HCT116 (cell line): ENCODE data around the gene BMP5. TPM values are rescaled to one million over a fixed set of nuclear protein-coding genes. Genes with fewer than 3 reads are reported as not detected.

Source experiments
- ATAC-seq: fragments of 200-7000 bp; cut with Tn5 transposase; 2 replicates; pipeline ENCODE4 v1.9.1; 2020; ENCODE audit warnings: mild to moderate bottlenecking, moderate library complexity
- BruUV-seq: library from RNA; stranded (reverse); fragments of 400-500 nt; replicated peaks from 2 replicates; lab custom pipeline; 2021; lab: Mats Ljungman, UMichigan
- CTCF ChIA-PET: fragments of 300-600 bp; sonication (Branson Sonifier 250); formaldehyde crosslinking; loops from one replicate; lab custom pipeline; 2021; ENCODE audit warnings: antibody characterized with exemption; lab: Charles Lee
- POLR2A ChIA-PET: fragments of 300-600, 350-600 bp; sonication (Branson Sonifier 250); formaldehyde crosslinking; loops from one replicate; lab custom pipeline; 2021; ENCODE audit warnings: antibody characterized with exemption; lab: Charles Lee
- RAD21 ChIA-PET, 2 experiments: fragments of 300-600 bp; sonication (Branson Sonifier 250); formaldehyde crosslinking; loops; one replicate each; lab custom pipeline; 2023; ENCODE audit warnings: low total read pairs in 2 of 2; ENCODE audit not compliant: uncharacterized antibody in 2 of 2, unreplicated experiment in 2 of 2, low non-redundant PET in 1 of 2; lab: Charles Lee
- DNase-seq: peaks from one replicate; pipeline ENCODE4 v3.0.0-alpha.2; 2010; ENCODE audit warnings: low read depth, low spot score
- H2AFZ ChIP-seq: fragments of 200-600 bp; shearing (Covaris generic), sonication (generic); 2 replicates; pipeline ENCODE4 v1.6.1; 2017; ENCODE audit warnings: low read depth, mixed run types, mixed read lengths, antibody characterized with exemption, low read length; ENCODE audit not compliant: poor library complexity, severe bottlenecking
- H3K27ac ChIP-seq: 2 replicates; pipeline ENCODE4 v1.5.1; 2012; ENCODE audit warnings: low read depth, low read length
- H3K27me3 ChIP-seq: fragments of 200-600 bp; sonication (generic); 2 replicates; pipeline ENCODE4 v1.6.1; 2016; ENCODE audit warnings: mixed run types, low read length, mixed read lengths; ENCODE audit not compliant: insufficient read depth
- H3K36me3 ChIP-seq, 2 experiments: fragments of 200-500 bp in 1 of 2; fragments of 200-600 bp in 1 of 2; sonication (Bioruptor generic) in 1 of 2; sonication (generic) in 1 of 2; 2 replicates each; pipeline versions ENCODE4 v1.5.1 to v1.6.1; 2014 to 2016; ENCODE audit warnings: low read length in 2 of 2, inconsistent platforms in 1 of 2, mixed read lengths in 1 of 2, mixed run types in 1 of 2; ENCODE audit not compliant: insufficient read depth in 2 of 2, control insufficient read depth in 1 of 2
- H3K4me1 ChIP-seq, 2 experiments: fragments of 200-600 bp in 1 of 2; sonication (generic) in 1 of 2; 2 replicates each; pipeline versions ENCODE4 v1.5.1 to v1.6.1; 2012 to 2017; ENCODE audit warnings: low read length in 2 of 2, inconsistent platforms in 1 of 2, mild to moderate bottlenecking in 1 of 2, mixed read lengths in 1 of 2, mixed run types in 1 of 2, moderate library complexity in 1 of 2; ENCODE audit not compliant: insufficient read depth in 2 of 2, control insufficient read depth in 1 of 2
- H3K4me2 ChIP-seq: fragments of 200-600 bp; sonication (generic); 2 replicates; pipeline ENCODE4 v1.6.1; 2017; ENCODE audit warnings: mixed run types, low read length, mixed read lengths
- H3K4me3 ChIP-seq, 2 experiments: fragments of 200-600 bp in 1 of 2; sonication (generic) in 1 of 2; replicated peaks in 1 of 2; 2 replicates each; pipeline ENCODE4 v1.5.1; 2011 to 2016; ENCODE audit warnings: low read length in 2 of 2, control low read depth in 1 of 2, low read depth in 1 of 2, mild to moderate bottlenecking in 1 of 2, mixed read lengths in 1 of 2, mixed run types in 1 of 2
- H3K79me2 ChIP-seq: fragments of 200-600 bp; sonication (generic); 2 replicates; pipeline ENCODE4 v1.6.1; 2017; ENCODE audit warnings: mild to moderate bottlenecking, mixed run types, low read length, moderate library complexity, mixed read lengths; ENCODE audit not compliant: insufficient read depth
- H3K9ac ChIP-seq: fragments of 200-600 bp; sonication (generic); 2 replicates; pipeline ENCODE4 v1.6.1; 2016; ENCODE audit warnings: low read length, mixed read lengths
- H3K9me2 ChIP-seq: fragments of 200-600 bp; sonication (generic), shearing (Covaris generic); 2 replicates; pipeline ENCODE4 v1.6.1; 2017; ENCODE audit warnings: mixed run types, mild to moderate bottlenecking, moderate library complexity; ENCODE audit not compliant: insufficient read depth
- H3K9me3 ChIP-seq, 2 experiments: fragments of 200-500 bp in 1 of 2; fragments of 200-600 bp in 1 of 2; sonication (Bioruptor generic) in 1 of 2; sonication (generic) in 1 of 2; 2 replicates each; pipeline ENCODE4 v1.6.1; 2014 to 2017; ENCODE audit warnings: low read length in 2 of 2, mixed read lengths in 2 of 2, inconsistent platforms in 1 of 2, low read depth in 1 of 2, mild to moderate bottlenecking in 1 of 2, mixed run types in 1 of 2, moderate library complexity in 1 of 2; ENCODE audit not compliant: control insufficient read depth in 1 of 2, insufficient read depth in 1 of 2
- H4K20me1 ChIP-seq: fragments of 200-600 bp; sonication (generic), shearing (Covaris generic); 2 replicates; pipeline ENCODE4 v1.6.1; 2017; ENCODE audit warnings: mixed run types, mild to moderate bottlenecking, moderate library complexity; ENCODE audit not compliant: insufficient read depth
- CEBPB ChIP-seq: IDR thresholded peaks from 2 replicates; pipeline ENCODE4 v1.6.1; 2012; ENCODE audit warnings: low read depth
- EZH2 ChIP-seq: fragments of 200-600 bp; sonication (generic); IDR thresholded peaks from 2 replicates; pipeline ENCODE4 v1.6.1; 2017; ENCODE audit warnings: antibody characterized with exemption, mixed run types
- EZH2phosphoT487 ChIP-seq: fragments of 200-600 bp; IDR thresholded peaks from 2 replicates; pipeline ENCODE4 v1.6.1; 2018; ENCODE audit warnings: antibody characterized with exemption, borderline replicate concordance
- SP1 ChIP-seq: IDR thresholded peaks from 2 replicates; pipeline ENCODE4 v1.6.1; 2012; ENCODE audit warnings: low read depth
- SRF ChIP-seq: IDR thresholded peaks from 2 replicates; pipeline ENCODE4 v1.6.1; 2012; ENCODE audit warnings: low read depth
- TCF7L2 ChIP-seq: IDR thresholded peaks from 2 replicates; pipeline ENCODE4 v1.7.0; 2011; ENCODE audit warnings: borderline replicate concordance, inconsistent platforms; ENCODE audit not compliant: insufficient read depth, insufficient read length; ENCODE audit errors: extremely low read depth
- ZFX ChIP-seq: fragments of 450-650 bp; IDR thresholded peaks from 2 replicates; pipeline ENCODE4 v1.6.1; 2017
- ZNF274 ChIP-seq: fragments of 200-500 bp; sonication (Bioruptor generic); IDR thresholded peaks from 2 replicates; pipeline ENCODE4 v1.6.1; 2014; ENCODE audit warnings: mild to moderate bottlenecking, low read depth, low read length, inconsistent platforms
- intact Hi-C: fragments of 100-400 bp; cut with micrococcal nuclease; formaldehyde crosslinking; loops from 2 replicates; pipeline ENCODE4 v1.10.0; 2022
- total RNA-seq: library from RNA; stranded (reverse); gene quantifications from one replicate; pipeline ENCODE4 v1.2.1, GENCODE V29; 2021; ENCODE audit not compliant: unreplicated experiment
- TF ChIP-seq, protein P1 (sequence below): IDR thresholded peaks from 2 replicates; pipeline ENCODE4 v1.6.1; 2012
- TF ChIP-seq, protein P2 (sequence below), 3 experiments: fragments of 200-600 bp in 1 of 3; sonication (generic) in 1 of 3; IDR thresholded peaks in 2 of 3; conservative IDR thresholded peaks in 1 of 3; 2 replicates each; pipeline ENCODE4 v1.5.1; 2012 to 2017; ENCODE audit warnings: low read depth in 2 of 3, low read length in 2 of 3, antibody characterized with exemption in 1 of 3, borderline replicate concordance in 1 of 3, control low read depth in 1 of 3, mild to moderate bottlenecking in 1 of 3, mixed read lengths in 1 of 3, mixed run types in 1 of 3, moderate library complexity in 1 of 3; ENCODE audit not compliant: insufficient read depth in 1 of 3
- TF ChIP-seq, protein P3 (sequence below): IDR thresholded peaks from 2 replicates; pipeline ENCODE4 v1.6.1; 2011; ENCODE audit warnings: mild to moderate bottlenecking, low read length, moderate library complexity; ENCODE audit not compliant: insufficient replicate concordance; ENCODE audit errors: extremely low read depth
- TF ChIP-seq, protein P4 (sequence below): IDR thresholded peaks from 2 replicates; pipeline ENCODE4 v1.6.1; 2012; ENCODE audit warnings: low read depth

Gene BMP5
- total RNA-seq, 1 experiment from 2014 or later: not detected

DNA sequence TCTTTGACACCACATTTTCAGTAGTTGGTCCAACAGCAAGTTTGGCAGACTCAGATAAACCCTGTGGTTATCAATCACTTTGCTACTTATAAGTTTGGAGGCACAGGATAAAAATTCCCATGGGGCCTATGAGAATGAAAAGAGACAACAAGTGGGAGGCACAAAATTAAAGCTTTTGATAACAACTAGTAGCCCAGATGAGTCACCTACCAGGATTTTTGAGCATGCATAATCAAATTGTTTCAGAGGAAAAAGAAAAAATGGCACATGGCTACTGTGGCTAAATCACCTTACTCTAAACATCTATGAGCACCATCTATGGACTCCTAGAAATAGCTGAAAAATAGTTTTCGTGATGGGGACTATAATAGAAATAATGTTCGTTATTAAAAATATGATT is 40.8 kb upstream of the BMP5 start:
- RAD21 ChIA-PET: no interaction called here
- Histone ChIP-seq H3K27ac (no peak overlapping the region), H3K79me2 (no peaks in the 10 kb centered on the region), H4K20me1 (no peaks in the 10 kb centered on the region), H3K4me2 (no peak overlapping the region), H3K27me3 (no peaks in the 10 kb centered on the region), H3K9me3 (no peaks in the 10 kb centered on the region), H3K36me3 (no peaks in the 10 kb centered on the region), H2AFZ (no peak overlapping the region), H3K4me3 (no peak overlapping the region), H3K9ac (no peak overlapping the region), H3K4me1 (0 out of 4 replicates have a peak, but pooled peaks cover 0 to 5% of the 10 kb centered on the region in 2 experiments), H3K9me2 (no peaks in the 10 kb centered on the region)
- POLR2A ChIA-PET: interaction anchor here (0.6 kb wide), 1 partner anchor 421 kb away, joined by 4 read pairs; no protein-coding TSS in a partner anchor
- CTCF ChIA-PET: no interaction called here
- no peak for ATAC-seq
- BruUV-seq: no TSS peak
- no peak for TF ChIP-seq CEBPB
- TF ChIP-seq, protein P1, sequence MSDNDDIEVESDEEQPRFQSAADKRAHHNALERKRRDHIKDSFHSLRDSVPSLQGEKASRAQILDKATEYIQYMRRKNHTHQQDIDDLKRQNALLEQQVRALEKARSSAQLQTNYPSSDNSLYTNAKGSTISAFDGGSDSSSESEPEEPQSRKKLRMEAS: no peak
- TF ChIP-seq, protein P2, sequence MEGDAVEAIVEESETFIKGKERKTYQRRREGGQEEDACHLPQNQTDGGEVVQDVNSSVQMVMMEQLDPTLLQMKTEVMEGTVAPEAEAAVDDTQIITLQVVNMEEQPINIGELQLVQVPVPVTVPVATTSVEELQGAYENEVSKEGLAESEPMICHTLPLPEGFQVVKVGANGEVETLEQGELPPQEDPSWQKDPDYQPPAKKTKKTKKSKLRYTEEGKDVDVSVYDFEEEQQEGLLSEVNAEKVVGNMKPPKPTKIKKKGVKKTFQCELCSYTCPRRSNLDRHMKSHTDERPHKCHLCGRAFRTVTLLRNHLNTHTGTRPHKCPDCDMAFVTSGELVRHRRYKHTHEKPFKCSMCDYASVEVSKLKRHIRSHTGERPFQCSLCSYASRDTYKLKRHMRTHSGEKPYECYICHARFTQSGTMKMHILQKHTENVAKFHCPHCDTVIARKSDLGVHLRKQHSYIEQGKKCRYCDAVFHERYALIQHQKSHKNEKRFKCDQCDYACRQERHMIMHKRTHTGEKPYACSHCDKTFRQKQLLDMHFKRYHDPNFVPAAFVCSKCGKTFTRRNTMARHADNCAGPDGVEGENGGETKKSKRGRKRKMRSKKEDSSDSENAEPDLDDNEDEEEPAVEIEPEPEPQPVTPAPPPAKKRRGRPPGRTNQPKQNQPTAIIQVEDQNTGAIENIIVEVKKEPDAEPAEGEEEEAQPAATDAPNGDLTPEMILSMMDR (IDR thresholded peaks at IDR 0.05 in 2 of 3, conservative IDR thresholded peaks at IDR 0.05 in 1 of 3; ENCODE audit: borderline replicate concordance in 1 of 3, insufficient read depth in 1 of 3, low read depth in 2 of 3, low read length in 2 of 3): no peak
- no peak for TF ChIP-seq TCF7L2
- TF ChIP-seq ZFX: no peak
- TF ChIP-seq, protein P3, sequence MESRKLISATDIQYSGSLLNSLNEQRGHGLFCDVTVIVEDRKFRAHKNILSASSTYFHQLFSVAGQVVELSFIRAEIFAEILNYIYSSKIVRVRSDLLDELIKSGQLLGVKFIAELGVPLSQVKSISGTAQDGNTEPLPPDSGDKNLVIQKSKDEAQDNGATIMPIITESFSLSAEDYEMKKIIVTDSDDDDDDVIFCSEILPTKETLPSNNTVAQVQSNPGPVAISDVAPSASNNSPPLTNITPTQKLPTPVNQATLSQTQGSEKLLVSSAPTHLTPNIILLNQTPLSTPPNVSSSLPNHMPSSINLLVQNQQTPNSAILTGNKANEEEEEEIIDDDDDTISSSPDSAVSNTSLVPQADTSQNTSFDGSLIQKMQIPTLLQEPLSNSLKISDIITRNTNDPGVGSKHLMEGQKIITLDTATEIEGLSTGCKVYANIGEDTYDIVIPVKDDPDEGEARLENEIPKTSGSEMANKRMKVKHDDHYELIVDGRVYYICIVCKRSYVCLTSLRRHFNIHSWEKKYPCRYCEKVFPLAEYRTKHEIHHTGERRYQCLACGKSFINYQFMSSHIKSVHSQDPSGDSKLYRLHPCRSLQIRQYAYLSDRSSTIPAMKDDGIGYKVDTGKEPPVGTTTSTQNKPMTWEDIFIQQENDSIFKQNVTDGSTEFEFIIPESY: no peak
- no peak for TF ChIP-seq EZH2
- no peak for TF ChIP-seq SP1
- TF ChIP-seq, protein P4, sequence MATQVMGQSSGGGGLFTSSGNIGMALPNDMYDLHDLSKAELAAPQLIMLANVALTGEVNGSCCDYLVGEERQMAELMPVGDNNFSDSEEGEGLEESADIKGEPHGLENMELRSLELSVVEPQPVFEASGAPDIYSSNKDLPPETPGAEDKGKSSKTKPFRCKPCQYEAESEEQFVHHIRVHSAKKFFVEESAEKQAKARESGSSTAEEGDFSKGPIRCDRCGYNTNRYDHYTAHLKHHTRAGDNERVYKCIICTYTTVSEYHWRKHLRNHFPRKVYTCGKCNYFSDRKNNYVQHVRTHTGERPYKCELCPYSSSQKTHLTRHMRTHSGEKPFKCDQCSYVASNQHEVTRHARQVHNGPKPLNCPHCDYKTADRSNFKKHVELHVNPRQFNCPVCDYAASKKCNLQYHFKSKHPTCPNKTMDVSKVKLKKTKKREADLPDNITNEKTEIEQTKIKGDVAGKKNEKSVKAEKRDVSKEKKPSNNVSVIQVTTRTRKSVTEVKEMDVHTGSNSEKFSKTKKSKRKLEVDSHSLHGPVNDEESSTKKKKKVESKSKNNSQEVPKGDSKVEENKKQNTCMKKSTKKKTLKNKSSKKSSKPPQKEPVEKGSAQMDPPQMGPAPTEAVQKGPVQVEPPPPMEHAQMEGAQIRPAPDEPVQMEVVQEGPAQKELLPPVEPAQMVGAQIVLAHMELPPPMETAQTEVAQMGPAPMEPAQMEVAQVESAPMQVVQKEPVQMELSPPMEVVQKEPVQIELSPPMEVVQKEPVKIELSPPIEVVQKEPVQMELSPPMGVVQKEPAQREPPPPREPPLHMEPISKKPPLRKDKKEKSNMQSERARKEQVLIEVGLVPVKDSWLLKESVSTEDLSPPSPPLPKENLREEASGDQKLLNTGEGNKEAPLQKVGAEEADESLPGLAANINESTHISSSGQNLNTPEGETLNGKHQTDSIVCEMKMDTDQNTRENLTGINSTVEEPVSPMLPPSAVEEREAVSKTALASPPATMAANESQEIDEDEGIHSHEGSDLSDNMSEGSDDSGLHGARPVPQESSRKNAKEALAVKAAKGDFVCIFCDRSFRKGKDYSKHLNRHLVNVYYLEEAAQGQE: no peak
- no peak for TF ChIP-seq ZNF274
- TF ChIP-seq SRF: no peak
- TF ChIP-seq EZH2phosphoT487: no peak
- intact Hi-C loops: no loop called here
- DNase-seq: no peak
